ENCODE data around the gene POM121. TPM values are rescaled to one million over a fixed set of nuclear protein-coding genes. Genes with fewer than 3 reads are reported as not detected.
"Not testable (repeated sequence)": the region's sequence is repeated elsewhere in the genome, so short reads cannot be mapped to it uniquely, and the experiment has no call there.

Gene POM121
- total RNA-seq, result 10 to 100 TPM; 21.5 to 25.5 TPM

GRCh38 chr7:72924733-72925545 lies at the start of gene POM121:
POM121 (plus strand) TSS chr7:72925095; CDS start chr7:72925122, 27 bp downstream.
- ATAC-seq (ENCODE audit: insufficient number of reproducible peaks, low FRiP score, low read depth) (peak; percentile 75), DNase-seq (ENCODE audit: low spot score) (peak; percentile 29)
- Histone ChIP-seq H3K4me1 (ENCODE audit: control insufficient read depth in 1 of 2, low read depth in 2 of 2) (peaks cover 15 to 16% of the 10 kb centered on the region in 2 donors), H3K4me3 (peak within 1 kb of the TSS; percentile 91), H3K27ac (peak within 1 kb of the TSS; percentile 84 to 90), H3K36me3 (peaks cover 14% of the 10 kb centered on the region), H3K27me3 (replicated peaks; ENCODE audit: insufficient read depth) (no peaks in the 10 kb centered on the region), H3K9me3 (no peaks in the 10 kb centered on the region)
- no peak for TF ChIP-seq CTCF (IDR thresholded peaks at IDR 0.05)

GRCh38 chr7:72879079-72879736 lies 45.7 kb upstream of the POM121 start:
- not testable (repeated sequence) for H3K9me3 ChIP-seq; H3K36me3 ChIP-seq; H3K27me3 ChIP-seq (replicated peaks; ENCODE audit: insufficient read depth)
- DNase-seq (ENCODE audit: low spot score) (peak; percentile 64), ATAC-seq (ENCODE audit: insufficient number of reproducible peaks, low FRiP score, low read depth) (peak; percentile 99)
- Histone ChIP-seq H3K4me3 (peak overlapping the region; percentile 80), H3K27ac (peak overlapping the region; percentile 85 to 89), H3K4me1 (ENCODE audit: control insufficient read depth in 1 of 2, low read depth in 2 of 2) (peaks cover 3 to 19% of the 10 kb centered on the region in 2 donors)

- H3K27me3 ChIP-seq (replicated peaks; ENCODE audit: insufficient read depth); H3K9me3 ChIP-seq; H3K36me3 ChIP-seq; ATAC-seq (ENCODE audit: insufficient number of reproducible peaks, low FRiP score, low read depth); DNase-seq (ENCODE audit: low spot score): not testable (repeated sequence)
- peaks cover 3 to 19% of the 10 kb centered on the region in 2 donors for H3K4me1 ChIP-seq (ENCODE audit: control insufficient read depth in 1 of 2, low read depth in 2 of 2)
- H3K27ac ChIP-seq, result peak overlapping the region; percentile 80 to 85
- H3K4me3 ChIP-seq, result peak overlapping the region; percentile 80
Measured at GRCh38 chr7:72879737-72880215, 45.1 kb upstream of the POM121 start.

GRCh38 chr7:72891750-72892149 lies 33.1 kb upstream of the POM121 start:
- H3K4me1 ChIP-seq (ENCODE audit: control insufficient read depth in 1 of 2, low read depth in 2 of 2); H3K4me3 ChIP-seq; ATAC-seq (ENCODE audit: insufficient number of reproducible peaks, low FRiP score, low read depth): not testable (repeated sequence)

GRCh38 chr7:72904740-72905139 lies 20.2 kb upstream of the POM121 start:
- not testable (repeated sequence) for H3K36me3 ChIP-seq; DNase-seq (ENCODE audit: low spot score); ATAC-seq (ENCODE audit: insufficient number of reproducible peaks, low FRiP score, low read depth); H3K27me3 ChIP-seq (replicated peaks; ENCODE audit: insufficient read depth); H3K27ac ChIP-seq; H3K4me3 ChIP-seq; H3K4me1 ChIP-seq (ENCODE audit: control insufficient read depth in 1 of 2, low read depth in 2 of 2); H3K9me3 ChIP-seq

More at GRCh38 chr7:72891750-72892149, 33.1 kb upstream of the POM121 start:
- not testable (repeated sequence) for H3K27ac ChIP-seq; H3K9me3 ChIP-seq; H3K27me3 ChIP-seq (replicated peaks; ENCODE audit: insufficient read depth); DNase-seq (ENCODE audit: low spot score)
- peaks cover 30% of the 10 kb centered on the region for H3K36me3 ChIP-seq

GRCh38 chr7:72908422-72908821 lies 16.5 kb upstream of the POM121 start:
- not testable (repeated sequence) for H3K27ac ChIP-seq; H3K36me3 ChIP-seq; H3K27me3 ChIP-seq (replicated peaks; ENCODE audit: insufficient read depth); DNase-seq (ENCODE audit: low spot score); H3K4me3 ChIP-seq; H3K9me3 ChIP-seq; H3K4me1 ChIP-seq (ENCODE audit: control insufficient read depth in 1 of 2, low read depth in 2 of 2); ATAC-seq (ENCODE audit: insufficient number of reproducible peaks, low FRiP score, low read depth)

- H3K4me1 ChIP-seq (ENCODE audit: control insufficient read depth in 1 of 2, low read depth in 2 of 2); H3K27me3 ChIP-seq (replicated peaks; ENCODE audit: insufficient read depth); DNase-seq (ENCODE audit: low spot score); H3K4me3 ChIP-seq; H3K9me3 ChIP-seq; H3K27ac ChIP-seq; ATAC-seq (ENCODE audit: insufficient number of reproducible peaks, low FRiP score, low read depth): not testable (repeated sequence)
- H3K36me3 ChIP-seq, result peaks cover 14% of the 10 kb centered on the region
Measured at GRCh38 chr7:72911395-72911794, 13.5 kb upstream of the POM121 start.

- not testable (repeated sequence) for H3K9me3 ChIP-seq; H3K4me3 ChIP-seq; ATAC-seq (ENCODE audit: insufficient number of reproducible peaks, low FRiP score, low read depth); H3K27ac ChIP-seq; DNase-seq (ENCODE audit: low spot score); H3K27me3 ChIP-seq (replicated peaks; ENCODE audit: insufficient read depth); H3K4me1 ChIP-seq (ENCODE audit: control insufficient read depth in 1 of 2, low read depth in 2 of 2)
- H3K36me3 ChIP-seq, result peaks cover 14% of the 10 kb centered on the region
Measured at GRCh38 chr7:72913750-72914149, 11.1 kb upstream of the POM121 start.

Data from thoracic aorta (tissue), 2 donors.